HL-60 (cell line): ENCODE results near the gene SLC26A1.

Source experiments
- DNase-seq, 2 experiments: peaks; one replicate each; pipeline ENCODE4 v3.0.0-alpha.2; 2010 to 2020; ENCODE audit warnings: low read depth in 1 of 2, low spot score in 1 of 2
- H3K27ac ChIP-seq: fragments of 250-450 bp; sonication (Bioruptor Pico); replicated peaks from 2 replicates; pipeline ENCODE4 v1.5.1; 2020; ENCODE audit warnings: mild to moderate bottlenecking, moderate library complexity
- H3K27me3 ChIP-seq: fragments of 250-450 bp; sonication (Bioruptor Pico); 2 replicates; pipeline ENCODE4 v1.5.1; 2021; ENCODE audit warnings: mild to moderate bottlenecking, moderate library complexity; ENCODE audit not compliant: insufficient read depth, poor library complexity, severe bottlenecking
- H3K4me3 ChIP-seq: replicated peaks from 2 replicates; pipeline ENCODE4 v1.5.1; 2011; ENCODE audit warnings: mild to moderate bottlenecking, control low read depth, low read length; ENCODE audit not compliant: insufficient read depth
- CTCF ChIP-seq: IDR thresholded peaks from one replicate; pipeline ENCODE4 v1.5.1; 2011; ENCODE audit warnings: low read length, control low read depth, inconsistent platforms; ENCODE audit not compliant: insufficient read depth
- GABPA ChIP-seq: IDR thresholded peaks from 2 replicates; pipeline ENCODE4 v1.6.1; 2012; ENCODE audit warnings: low read depth
- POLR2AphosphoS5 ChIP-seq: IDR thresholded peaks from 2 replicates; pipeline ENCODE4 v1.6.1; 2012; ENCODE audit warnings: low read depth
- REST ChIP-seq: IDR thresholded peaks from 2 replicates; pipeline ENCODE4 v1.6.1; 2012; ENCODE audit warnings: low read depth; ENCODE audit not compliant: insufficient replicate concordance
- SPI1 ChIP-seq: IDR thresholded peaks from 2 replicates; pipeline ENCODE4 v1.6.1; 2012; ENCODE audit warnings: low read depth, mild to moderate bottlenecking, borderline replicate concordance

Gene SLC26A1

GRCh38 chr4:1017706-1018105 is 24.5 kb upstream of the SLC26A1 start:
- Histone ChIP-seq H3K27ac (no peak overlapping the region), H3K27me3 (no peaks in the 10 kb centered on the region), H3K4me3 (no peak overlapping the region)
- no peak for DNase-seq
- no peak for TF ChIP-seq SPI1
- TF ChIP-seq REST, result no peak
- no peak for TF ChIP-seq CTCF
- no peak for TF ChIP-seq POLR2AphosphoS5
- no peak for TF ChIP-seq GABPA

GRCh38 chr4:1017211-1017610 is 24.0 kb upstream of the SLC26A1 start:
- Histone ChIP-seq H3K4me3 (no peak overlapping the region), H3K27ac (no peak overlapping the region), H3K27me3 (no peaks in the 10 kb centered on the region)
- no peak for DNase-seq
- no peak for TF ChIP-seq CTCF
- TF ChIP-seq POLR2AphosphoS5, result no peak
- TF ChIP-seq REST, result no peak
- no peak for TF ChIP-seq SPI1
- TF ChIP-seq GABPA, result no peak

- TF ChIP-seq SPI1, result no peak
- no peak for TF ChIP-seq POLR2AphosphoS5
- TF ChIP-seq REST, result no peak
- TF ChIP-seq GABPA, result no peak
- no peak for TF ChIP-seq CTCF
- Histone ChIP-seq H3K27ac (no peak overlapping the region), H3K4me3 (no peak overlapping the region), H3K27me3 (no peaks in the 10 kb centered on the region)
- no peak for DNase-seq
Measured at GRCh38 chr4:1015746-1016145, 22.5 kb upstream of the SLC26A1 start.
